GM12878 (cell line): ENCODE measurements around the gene DDX24. TPM values are rescaled to one million over a fixed set of nuclear protein-coding genes. Genes with fewer than 3 reads are reported as not detected.

ENCODE experiments used
- ATAC-seq: fragments of 200-7000 bp; cut with Tn5 transposase; 3 replicates; pipeline ENCODE4 v1.9.1; 2020; ENCODE audit warnings: mild to moderate bottlenecking, moderate library complexity
- BruUV-seq: library from RNA; stranded (reverse); fragments of 400-500 nt; replicated peaks from 2 replicates; lab custom pipeline; 2021; lab: Mats Ljungman, UMichigan
- CTCF ChIA-PET: fragments of 300-600 bp; sonication (Branson Sonifier 250); formaldehyde crosslinking; extraction: SDS; loops from one replicate; lab custom pipeline; 2021; ENCODE audit warnings: inconsistent platforms; lab: Yijun Ruan, JAX
- POLR2A ChIA-PET: fragments of 350-600 bp; formaldehyde crosslinking; extraction: SDS; loops from one replicate; lab custom pipeline; 2021; ENCODE audit warnings: inconsistent platforms; lab: Charles Lee
- RAD21 ChIA-PET: fragments of 300-600 bp; sonication (Branson Sonifier 250); formaldehyde crosslinking; loops from one replicate; lab custom pipeline; 2023; ENCODE audit warnings: antibody characterized with exemption; ENCODE audit not compliant: unreplicated experiment; lab: Charles Lee
- SMC1A ChIA-PET: fragments of 300-600 bp; sonication (Branson Sonifier 250); formaldehyde crosslinking; loops from one replicate; lab custom pipeline; 2023; ENCODE audit not compliant: unreplicated experiment, uncharacterized antibody; lab: Charles Lee
- DNase-seq: peaks from one replicate; pipeline ENCODE4 v3.0.0-alpha.2; 2011; ENCODE audit warnings: low read depth, low spot score
- FAIRE-seq: peaks from 3 replicates; lab custom pipeline; 2011; peaks lifted over from hg19 to GRCh38; lab: Jason Lieb, UNC
- H2AFZ ChIP-seq: 2 replicates; pipeline ENCODE4 v1.6.0; 2011; ENCODE audit warnings: low read depth, low read length, control low read depth; ENCODE audit not compliant: control insufficient read depth
- H3K27ac ChIP-seq: 2 replicates; pipeline ENCODE4 v1.5.1; 2011; ENCODE audit warnings: control low read depth; ENCODE audit not compliant: control insufficient read depth, insufficient read depth
- H3K27me3 ChIP-seq, 2 experiments: replicated peaks in 1 of 2; 2 replicates each; pipeline versions ENCODE4 v1.6.0 to v1.6.1; 2011; ENCODE audit warnings: low read length in 1 of 2; ENCODE audit not compliant: control insufficient read depth in 2 of 2, insufficient read depth in 2 of 2
- H3K36me3 ChIP-seq, 2 experiments: 2 replicates each; pipeline ENCODE4 v1.5.1; 2011; ENCODE audit warnings: low read length in 1 of 2; ENCODE audit not compliant: control insufficient read depth in 2 of 2, insufficient read depth in 2 of 2
- H3K4me1 ChIP-seq: 2 replicates; pipeline ENCODE4 v1.6.1; 2011; ENCODE audit warnings: mild to moderate bottlenecking, low read length, moderate library complexity, mixed read lengths; ENCODE audit not compliant: control insufficient read depth, insufficient read depth
- H3K4me2 ChIP-seq: 2 replicates; pipeline ENCODE4 v1.6.0; 2011; ENCODE audit warnings: control low read depth; ENCODE audit not compliant: control insufficient read depth, insufficient read depth
- H3K4me3 ChIP-seq: fragments of 200-600 bp; sonication (generic); 2 replicates; pipeline ENCODE4 v1.5.1; 2016
- H3K79me2 ChIP-seq: 2 replicates; pipeline ENCODE4 v1.6.0; 2011; ENCODE audit warnings: low read length; ENCODE audit not compliant: control insufficient read depth, insufficient read depth
- H3K9ac ChIP-seq: 2 replicates; pipeline ENCODE4 v1.8.0; 2011; ENCODE audit warnings: low read length, control low read depth, mixed read lengths; ENCODE audit not compliant: control insufficient read depth, insufficient read depth
- H3K9me3 ChIP-seq: replicated peaks from 3 replicates; pipeline ENCODE4 v1.5.1; 2011; ENCODE audit warnings: mild to moderate bottlenecking, low read length; ENCODE audit not compliant: control insufficient read depth, insufficient read depth
- H4K20me1 ChIP-seq: 2 replicates; pipeline ENCODE4 v1.6.0; 2011; ENCODE audit not compliant: control insufficient read depth, insufficient read depth
- BACH1 ChIP-seq: fragments of 450-650 bp; IDR thresholded peaks from 2 replicates; pipeline ENCODE4 v1.6.1; 2017; ENCODE audit warnings: mild to moderate bottlenecking, borderline replicate concordance
- BCL11A ChIP-seq: IDR thresholded peaks from 2 replicates; pipeline ENCODE4 v1.6.1; 2011; ENCODE audit warnings: low read depth, low read length
- IKZF1 ChIP-seq: fragments of 450-650 bp; conservative IDR thresholded peaks from 2 replicates; pipeline ENCODE4 v1.6.1; 2017; ENCODE audit warnings: antibody characterized with exemption, mild to moderate bottlenecking
- MEF2B ChIP-seq: fragments of 450-650 bp; IDR thresholded peaks from 2 replicates; pipeline ENCODE4 v1.6.1; 2018; ENCODE audit warnings: mild to moderate bottlenecking, moderate library complexity; ENCODE audit not compliant: partially characterized antibody, poor library complexity, severe bottlenecking
- MTA2 ChIP-seq: fragments of 450-650 bp; IDR thresholded peaks from 2 replicates; pipeline ENCODE4 v1.6.1; 2016; ENCODE audit warnings: low read depth, mild to moderate bottlenecking, moderate library complexity
- MTA3 ChIP-seq: IDR thresholded peaks from 2 replicates; pipeline ENCODE4 v1.6.1; 2012; ENCODE audit warnings: low read length, inconsistent platforms, borderline replicate concordance
- MXI1 ChIP-seq: fragments of 150-350 bp; IDR thresholded peaks from 2 replicates; pipeline ENCODE4 v1.6.1; 2011; ENCODE audit warnings: low read depth, mild to moderate bottlenecking, inconsistent platforms, low read length, improper control_type of control experiment
- NBN ChIP-seq: fragments of 450-650 bp; IDR thresholded peaks from 2 replicates; pipeline ENCODE4 v1.6.1; 2016
- NR2F1 ChIP-seq: fragments of 450-650 bp; conservative IDR thresholded peaks from 2 replicates; pipeline ENCODE4 v1.6.1; 2017; ENCODE audit warnings: mild to moderate bottlenecking
- POLR2AphosphoS5 ChIP-seq: IDR thresholded peaks from 2 replicates; pipeline ENCODE4 v1.6.1; 2011; ENCODE audit warnings: mild to moderate bottlenecking, low read length, inconsistent platforms
- RAD51 ChIP-seq: fragments of 450-650 bp; IDR thresholded peaks from 2 replicates; pipeline ENCODE4 v1.6.1; 2016; ENCODE audit warnings: moderate library complexity, mild to moderate bottlenecking, inconsistent platforms
- RELB ChIP-seq: fragments of 450-650 bp; IDR thresholded peaks from 2 replicates; pipeline ENCODE4 v1.6.1; 2017; ENCODE audit warnings: low read depth, mild to moderate bottlenecking, moderate library complexity
- TCF12 ChIP-seq: IDR thresholded peaks from 2 replicates; pipeline ENCODE4 v1.6.1; 2011; ENCODE audit warnings: low read depth, mild to moderate bottlenecking, low read length
- WGBS: methylation state at CpG from one replicate; pipeline ENCODE4 v1.1.6; 2016; ENCODE audit warnings: low lambda C conversion rate; ENCODE audit not compliant: insufficient replicate concordance, insufficient coverage; ENCODE audit errors: missing lambda C conversion rate; 5-methylcytosine and 5-hydroxymethylcytosine counted together
- in situ Hi-C: fragments of 300-500 bp; cut with MboI; formaldehyde crosslinking; loops from 9 replicates; pipeline ENCODE4 v1.14.3; 2018; ENCODE audit warnings: mixed read lengths
- intact Hi-C: fragments of 100-400 bp; cut with micrococcal nuclease; formaldehyde crosslinking; loops from one replicate; pipeline ENCODE4 v1.14.2; 2022; ENCODE audit not compliant: unreplicated experiment
- polyA plus RNA-seq, 11 experiments: library from polyadenylated mRNA; depleted of rRNA in 4 of 11; unstranded in 6 of 11; stranded (reverse) in 5 of 11; fragments of >200 nt; fragmentation: Nextera tagmentation in 4 of 11; fragmentation: Illumina TruSeq in 1 of 11; extraction: Ambion mirVana in 4 of 11; extraction: Trizol in 1 of 11; gene quantifications; 1 replicate in 1 of 11; 2 replicates in 10 of 11; pipeline versions ENCODE4 v1.2.1 to v1.2.3, GENCODE V29; 2011 to 2016; ENCODE audit warnings: inconsistent platforms in 2 of 11, missing spikeins in 2 of 11, low read depth in 1 of 11
- total RNA-seq, 4 experiments: library from RNA; depleted of rRNA in 3 of 4; stranded (reverse); fragments of >200 nt in 3 of 4; fragmentation: Illumina TruSeq in 1 of 4; extraction: Trizol in 1 of 4; gene quantifications; 2 replicates each; pipeline versions ENCODE4 v1.2.1 to v1.2.3, GENCODE V29; 2013 to 2021
- TF ChIP-seq, protein P1 (sequence below): fragments of 450-650 bp; formaldehyde crosslinking; IDR thresholded peaks from 2 replicates; pipeline ENCODE4 v1.4.0; 2022; ENCODE audit warnings: mild to moderate bottlenecking, moderate library complexity
- TF ChIP-seq, protein P2 (sequence below): fragments of 450-650 bp; IDR thresholded peaks from 2 replicates; pipeline ENCODE4 v1.6.1; 2016; ENCODE audit warnings: mild to moderate bottlenecking
- TF ChIP-seq, protein P3 (sequence below): fragments of 450-650 bp; IDR thresholded peaks from 2 replicates; pipeline ENCODE4 v1.6.1; 2017; ENCODE audit warnings: mild to moderate bottlenecking, low read depth, inconsistent platforms; ENCODE audit not compliant: poor library complexity, severe bottlenecking

The DDX24 gene
- total and polyA plus RNA-seq, 10 of the 15 experiments (the other 5 are each of a cell fraction or from before 2014, with no cell fraction given), result 137 to 266 (median 184) TPM

- Histone ChIP-seq H3K9me3 (no peaks in the 10 kb centered on the region), H2AFZ (no peak overlapping the region; the same call in 1 of the 2 replicates), H3K79me2 (no peaks in the 10 kb centered on the region), H3K4me2 (peak overlapping the region; percentile 61), H3K36me3 (no peaks in the 10 kb centered on the region), H3K4me3 (no peak overlapping the region; the same call in 1 of the 2 replicates), H3K27me3 (no peaks in the 10 kb centered on the region), H3K27ac (peak overlapping the region; percentile 20; the same call in 1 of the 2 replicates), H3K4me1 (peaks cover 36% of the 10 kb centered on the region), H4K20me1 (no peaks in the 10 kb centered on the region), H3K9ac (no peak overlapping the region; the same call in 1 of the 2 replicates)
- WGBS, result 23% methylated on average over 4 of the region's 4 CpGs
- RAD21 ChIA-PET, result interaction anchor here (0.9 to 2.7 kb wide), 11 partner anchors 9 to 133 kb away, joined by 3 to 15 read pairs (median 3); partner anchors contain the start of gene CCDC197
- POLR2A ChIA-PET, result interaction anchor here (0.7 to 1.3 kb wide), 4 partner anchors 9 to 49 kb away, joined by 3 to 5 read pairs (median 3); no protein-coding TSS in a partner anchor
- DNase-seq, result peak; percentile 25
- SMC1A ChIA-PET, result interaction anchor here (0.6 to 3.3 kb wide), 18 partner anchors 9 to 127 kb away, joined by 3 to 19 read pairs (median 4); partner anchors contain the start of gene CCDC197
- CTCF ChIA-PET, result interaction anchor here (0.6 to 8.1 kb wide), 10 partner anchors 10 to 127 kb away, joined by 3 to 56 read pairs (median 4); partner anchors contain the start of genes CCDC197 and OTUB2
- intact Hi-C loops, result no loop called here
- no TSS peak for BruUV-seq
- peak; percentile 86 for ATAC-seq
- peak; percentile 7 for FAIRE-seq
- in situ Hi-C loops, result loop anchor here (10.0 kb wide), 1 partner anchor 355 kb away; no protein-coding TSS in a partner anchor
- TF ChIP-seq TCF12 (peak; percentile 71), MTA2 (peak; percentile 56), POLR2AphosphoS5 (no peak), MXI1 (no peak), RAD51 (peak; percentile 51; the same call in 1 of the 2 replicates), BACH1 (peak; percentile 98; the same call in 1 of the 2 replicates), NR2F1 (peak; percentile 78), BCL11A (peak; percentile 44; the same call in 1 of the 2 replicates), MEF2B (peak; percentile 65), RELB (peak; percentile 67), IKZF1 (peak; percentile 48; the same call in 1 of the 2 replicates), NBN (peak; percentile 59), MTA3 (no peak)
- TF ChIP-seq, protein P1, sequence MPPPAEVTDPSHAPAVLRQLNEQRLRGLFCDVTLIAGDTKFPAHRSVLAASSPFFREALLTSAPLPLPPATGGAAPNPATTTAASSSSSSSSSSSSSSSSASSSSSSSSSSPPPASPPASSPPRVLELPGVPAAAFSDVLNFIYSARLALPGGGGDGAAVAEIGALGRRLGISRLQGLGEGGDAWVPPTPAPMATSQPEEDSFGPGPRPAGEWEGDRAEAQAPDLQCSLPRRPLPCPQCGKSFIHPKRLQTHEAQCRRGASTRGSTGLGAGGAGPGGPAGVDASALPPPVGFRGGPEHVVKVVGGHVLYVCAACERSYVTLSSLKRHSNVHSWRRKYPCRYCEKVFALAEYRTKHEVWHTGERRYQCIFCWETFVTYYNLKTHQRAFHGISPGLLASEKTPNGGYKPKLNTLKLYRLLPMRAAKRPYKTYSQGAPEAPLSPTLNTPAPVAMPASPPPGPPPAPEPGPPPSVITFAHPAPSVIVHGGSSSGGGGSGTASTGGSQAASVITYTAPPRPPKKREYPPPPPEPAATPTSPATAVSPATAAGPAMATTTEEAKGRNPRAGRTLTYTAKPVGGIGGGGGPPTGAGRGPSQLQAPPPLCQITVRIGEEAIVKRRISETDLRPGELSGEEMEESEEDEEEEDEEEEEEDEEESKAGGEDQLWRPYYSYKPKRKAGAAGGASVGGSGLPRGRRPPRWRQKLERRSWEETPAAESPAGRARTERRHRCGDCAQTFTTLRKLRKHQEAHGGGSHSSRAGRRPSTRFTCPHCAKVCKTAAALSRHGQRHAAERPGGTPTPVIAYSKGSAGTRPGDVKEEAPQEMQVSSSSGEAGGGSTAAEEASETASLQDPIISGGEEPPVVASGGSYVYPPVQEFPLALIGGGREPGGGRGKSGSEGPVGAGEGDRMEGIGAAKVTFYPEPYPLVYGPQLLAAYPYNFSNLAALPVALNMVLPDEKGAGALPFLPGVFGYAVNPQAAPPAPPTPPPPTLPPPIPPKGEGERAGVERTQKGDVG (CRISPR knock-in tag), result no peak
- TF ChIP-seq, protein P2, sequence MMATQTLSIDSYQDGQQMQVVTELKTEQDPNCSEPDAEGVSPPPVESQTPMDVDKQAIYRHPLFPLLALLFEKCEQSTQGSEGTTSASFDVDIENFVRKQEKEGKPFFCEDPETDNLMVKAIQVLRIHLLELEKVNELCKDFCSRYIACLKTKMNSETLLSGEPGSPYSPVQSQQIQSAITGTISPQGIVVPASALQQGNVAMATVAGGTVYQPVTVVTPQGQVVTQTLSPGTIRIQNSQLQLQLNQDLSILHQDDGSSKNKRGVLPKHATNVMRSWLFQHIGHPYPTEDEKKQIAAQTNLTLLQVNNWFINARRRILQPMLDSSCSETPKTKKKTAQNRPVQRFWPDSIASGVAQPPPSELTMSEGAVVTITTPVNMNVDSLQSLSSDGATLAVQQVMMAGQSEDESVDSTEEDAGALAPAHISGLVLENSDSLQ, result 0 out of 2 replicates have a peak, but pooled peaks have one; percentile 27
- TF ChIP-seq, protein P3, sequence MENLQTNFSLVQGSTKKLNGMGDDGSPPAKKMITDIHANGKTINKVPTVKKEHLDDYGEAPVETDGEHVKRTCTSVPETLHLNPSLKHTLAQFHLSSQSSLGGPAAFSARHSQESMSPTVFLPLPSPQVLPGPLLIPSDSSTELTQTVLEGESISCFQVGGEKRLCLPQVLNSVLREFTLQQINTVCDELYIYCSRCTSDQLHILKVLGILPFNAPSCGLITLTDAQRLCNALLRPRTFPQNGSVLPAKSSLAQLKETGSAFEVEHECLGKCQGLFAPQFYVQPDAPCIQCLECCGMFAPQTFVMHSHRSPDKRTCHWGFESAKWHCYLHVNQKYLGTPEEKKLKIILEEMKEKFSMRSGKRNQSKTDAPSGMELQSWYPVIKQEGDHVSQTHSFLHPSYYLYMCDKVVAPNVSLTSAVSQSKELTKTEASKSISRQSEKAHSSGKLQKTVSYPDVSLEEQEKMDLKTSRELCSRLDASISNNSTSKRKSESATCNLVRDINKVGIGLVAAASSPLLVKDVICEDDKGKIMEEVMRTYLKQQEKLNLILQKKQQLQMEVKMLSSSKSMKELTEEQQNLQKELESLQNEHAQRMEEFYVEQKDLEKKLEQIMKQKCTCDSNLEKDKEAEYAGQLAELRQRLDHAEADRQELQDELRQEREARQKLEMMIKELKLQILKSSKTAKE, result peak; percentile 87
Observed at GRCh38 chr14:94009767-94010166, 71.2 kb downstream of the DDX24 start.
